Endometrial microvascular endothelial cells (primary cell): ENCODE data around the gene CKAP5. TPM values are rescaled to one million over a fixed set of nuclear protein-coding genes. Genes with fewer than 3 reads are reported as not detected.
"Not testable (repeated sequence)": the region's sequence is repeated elsewhere in the genome, so short reads cannot be mapped to it uniquely, and the experiment has no call there.

Experiments used
- in situ Hi-C: cut with HindIII; loops from 2 replicates; pipeline ENCODE4 v1.10.0; 2017; ENCODE audit warnings: low sequenced_read_pairs, low pct_unique_long_range_greater_than_20kb; ENCODE audit errors: inconsistent ontology term
- total RNA-seq: library from RNA; depleted of rRNA; stranded (reverse); fragments of >200 nt; gene quantifications from one replicate; pipeline ENCODE4 v1.2.3, GENCODE V29; 2015; ENCODE audit errors: inconsistent ontology term

Gene CKAP5
- total RNA-seq, 1 donor from 2014 or later: 68.5 TPM

DNA sequence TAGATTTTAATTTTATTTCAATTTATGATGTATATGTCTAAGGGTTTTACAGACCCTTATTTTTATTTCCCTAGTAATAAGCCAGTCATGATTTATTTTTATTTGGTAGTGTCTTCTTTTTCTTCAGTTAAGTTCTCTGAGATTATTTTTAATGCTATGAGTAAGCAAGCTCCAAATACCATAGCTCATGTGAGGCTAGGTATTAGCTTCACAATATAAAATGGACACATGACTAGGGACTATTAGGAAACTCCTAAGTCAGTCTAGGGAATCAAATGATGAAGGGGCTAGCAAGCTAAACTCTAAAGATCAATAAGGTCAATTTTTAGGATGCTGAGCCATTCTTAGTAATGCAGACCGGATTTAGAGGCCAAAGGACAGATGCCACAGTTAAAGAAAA lies 45.9 kb downstream of the CKAP5 start:
- in situ Hi-C loops: no loop called here

DNA sequence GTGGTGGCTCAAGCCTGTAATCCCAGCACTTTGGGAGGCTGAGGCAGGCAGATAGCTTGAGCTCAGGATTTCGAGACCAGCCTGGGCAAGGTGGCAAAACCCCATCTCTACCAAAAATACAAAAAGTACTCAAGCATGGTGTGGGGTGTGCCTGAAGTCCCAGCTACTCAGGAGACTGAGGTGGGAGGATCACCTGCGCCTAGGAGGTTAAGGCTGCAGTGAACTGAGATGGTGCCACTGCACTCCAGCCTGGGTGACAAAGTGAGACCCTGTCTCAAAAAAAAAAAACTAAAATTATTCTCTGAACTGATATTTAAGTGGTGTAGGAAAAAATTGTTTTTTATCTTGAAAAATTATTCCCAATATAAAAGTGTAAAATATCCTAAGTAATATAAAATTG lies 46.4 kb downstream of the CKAP5 start:
- in situ Hi-C loops: not testable (repeated sequence)

DNA sequence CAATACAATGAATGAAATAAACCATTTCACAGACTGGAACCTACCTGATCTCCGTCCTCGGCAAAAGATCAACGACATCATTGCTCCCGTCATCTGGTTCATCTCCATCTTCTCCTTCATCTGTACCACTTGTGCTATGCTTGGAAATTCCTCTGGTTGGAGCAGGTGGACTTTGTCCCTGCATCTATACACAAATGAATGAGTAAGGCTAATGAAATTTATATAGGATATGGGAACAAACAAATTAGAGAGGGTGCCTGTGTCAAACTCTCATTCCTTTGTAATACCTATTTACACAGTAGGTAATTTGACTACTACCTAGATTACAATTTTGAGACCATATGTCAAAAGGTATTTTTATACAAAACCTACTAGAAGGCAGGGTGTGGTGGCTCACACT lies 67.7 kb downstream of the CKAP5 start:
- in situ Hi-C loops: no loop called here

DNA sequence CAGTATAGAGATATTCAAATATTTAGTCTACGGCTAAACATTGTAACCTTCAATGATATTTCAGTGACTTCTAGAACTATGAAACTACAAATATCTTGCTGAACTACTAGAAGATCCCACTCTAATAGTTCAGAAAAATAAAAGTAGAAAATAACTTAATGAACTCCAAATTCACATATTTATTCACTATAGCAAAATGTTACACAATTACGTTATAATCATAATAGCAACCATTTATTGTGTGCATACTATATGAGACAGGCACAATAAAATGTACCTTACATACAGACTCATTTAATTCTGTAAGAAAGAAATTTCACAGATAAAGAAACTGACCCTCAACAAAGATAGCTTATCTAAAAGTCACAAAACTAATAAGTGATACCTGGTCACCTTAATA lies 69.2 kb downstream of the CKAP5 start:
- in situ Hi-C loops: no loop called here

GRCh38 chr11:46769636-46770221 lies 76.4 kb downstream of the CKAP5 start:
- in situ Hi-C loops: no loop called here

GRCh38 chr11:46766656-46767055 lies 79.4 kb downstream of the CKAP5 start:
- in situ Hi-C loops: no loop called here

DNA sequence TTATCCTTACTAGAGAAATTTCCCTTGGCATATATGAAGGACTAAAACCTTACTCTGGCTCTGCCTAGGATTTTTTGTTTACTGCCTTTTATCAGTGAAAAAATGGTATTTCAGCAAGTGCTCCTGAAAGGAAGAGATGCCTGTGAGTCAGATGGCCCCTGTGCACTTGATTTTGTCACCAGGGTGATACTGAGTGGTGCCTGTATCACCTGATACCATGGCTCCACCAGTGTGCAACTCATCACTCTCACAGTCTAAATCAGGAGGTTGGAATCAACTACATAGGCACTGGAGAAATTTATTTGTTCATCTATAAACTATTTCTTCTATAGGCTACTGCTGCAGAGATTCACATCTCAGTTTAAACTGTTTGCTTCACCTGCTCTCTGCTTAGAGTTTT lies 83.8 kb downstream of the CKAP5 start:
- in situ Hi-C loops: no loop called here

- in situ Hi-C loops: no loop called here
Measured at GRCh38 chr11:46761807-46762206, 84.3 kb downstream of the CKAP5 start.

DNA sequence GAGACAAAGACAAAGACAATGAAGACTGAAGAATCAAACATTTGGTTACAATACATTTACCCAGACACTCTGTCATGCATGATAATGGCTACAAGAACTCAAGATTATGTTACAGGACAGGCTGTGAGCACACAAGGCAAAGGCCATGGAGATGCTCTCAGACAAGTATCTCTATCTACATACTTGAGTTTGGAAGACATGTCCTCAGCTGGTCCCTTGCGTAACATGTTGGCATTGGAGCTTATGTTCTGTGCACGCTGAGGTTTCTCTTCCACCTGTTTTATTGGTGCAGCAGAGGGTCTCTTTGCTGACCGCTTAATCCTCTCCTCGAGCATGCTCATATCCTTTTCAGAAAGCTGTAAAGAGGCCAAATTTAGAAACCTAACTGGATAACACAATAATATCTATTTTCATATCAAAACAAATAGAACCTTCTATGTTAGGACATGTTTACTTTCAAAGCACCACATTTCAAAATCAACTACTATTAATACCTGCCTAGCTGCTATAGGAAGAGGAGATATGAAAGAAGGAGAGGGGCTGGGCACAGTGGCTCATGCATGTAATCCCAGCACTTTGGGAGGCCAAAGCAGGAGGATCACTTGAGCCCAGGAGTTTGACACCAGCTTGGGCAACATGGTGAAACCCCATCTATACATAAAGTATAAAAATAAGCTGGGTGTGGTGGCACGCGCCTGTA lies 85.5 kb downstream of the CKAP5 start:
- in situ Hi-C loops: no loop called here

- in situ Hi-C loops: no loop called here
Measured at GRCh38 chr11:46759196-46759595, 86.9 kb downstream of the CKAP5 start.

DNA sequence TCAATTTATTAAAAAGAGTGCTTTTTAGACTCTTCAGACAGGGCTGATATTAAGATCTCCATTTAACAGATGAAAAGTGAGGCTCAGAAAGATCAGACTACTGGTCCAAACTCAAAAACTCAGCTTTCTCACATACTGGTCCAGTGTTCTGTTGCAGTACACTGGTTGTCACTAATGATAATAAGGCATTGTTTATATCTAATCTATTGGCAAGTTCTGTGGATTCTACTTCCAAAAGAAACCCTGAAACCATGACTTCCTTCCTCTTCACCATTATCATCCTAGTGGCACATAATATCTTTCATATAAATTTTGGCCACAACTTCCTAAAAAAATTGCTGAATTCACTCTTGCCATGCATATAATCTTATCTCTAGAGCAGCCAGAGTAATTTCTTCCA lies 90.1 kb downstream of the CKAP5 start:
- in situ Hi-C loops: no loop called here

GRCh38 chr11:46747150-46747549 lies 98.9 kb downstream of the CKAP5 start:
- in situ Hi-C loops: no loop called here

- in situ Hi-C loops: no loop called here
Measured at GRCh38 chr11:46745995-46746394, 100.1 kb downstream of the CKAP5 start.

- in situ Hi-C loops: no loop called here
Measured at GRCh38 chr11:46745328-46745727, 100.8 kb downstream of the CKAP5 start.

- in situ Hi-C loops: no loop called here
Measured at GRCh38 chr11:46743693-46744339, 102.3 kb downstream of the CKAP5 start.

DNA sequence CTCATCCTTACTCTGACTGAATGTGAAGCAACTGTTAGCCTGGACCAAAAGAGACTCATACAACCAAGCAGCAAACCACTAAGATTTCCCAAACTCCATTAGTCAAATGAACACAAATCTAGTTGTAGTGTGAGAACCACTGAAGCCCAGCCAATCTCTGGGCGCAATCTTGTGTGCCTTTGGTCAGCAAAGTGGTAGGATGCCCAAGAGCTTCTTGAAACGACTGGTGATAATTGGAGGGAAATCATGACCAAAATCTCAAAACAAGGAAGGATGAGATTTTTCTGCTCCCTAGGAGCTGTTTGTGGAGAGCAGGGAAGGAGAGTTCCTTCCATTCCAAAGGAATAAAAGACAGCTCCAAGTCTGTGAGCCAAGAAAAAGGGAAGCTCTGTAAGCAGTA lies 103.0 kb downstream of the CKAP5 start:
- in situ Hi-C loops: no loop called here

- in situ Hi-C loops: no loop called here
Measured at GRCh38 chr11:46741600-46742484, 104.2 kb downstream of the CKAP5 start.

- in situ Hi-C loops: no loop called here
Measured at GRCh38 chr11:46738887-46739286, 107.2 kb downstream of the CKAP5 start.

GRCh38 chr11:46737699-46738098 lies 108.4 kb downstream of the CKAP5 start:
- in situ Hi-C loops: no loop called here
